A673 (cell line): ENCODE results near the gene SBK2. TPM values are rescaled to one million over a fixed set of nuclear protein-coding genes. Genes with fewer than 3 reads are reported as not detected.

Experiments used
- BruUV-seq: library from RNA; stranded (reverse); fragments of 400-500 nt; replicated peaks from 2 replicates; lab custom pipeline; 2021; lab: Mats Ljungman, UMichigan
- CTCF ChIA-PET: fragments of 300-600 bp; sonication (Branson Sonifier 250); formaldehyde crosslinking; loops from one replicate; lab custom pipeline; 2022; ENCODE audit warnings: antibody characterized with exemption; lab: Charles Lee
- POLR2A ChIA-PET: fragments of 300-600 bp; sonication (Branson Sonifier 250); formaldehyde crosslinking; loops from one replicate; lab custom pipeline; 2022; ENCODE audit warnings: antibody characterized with exemption; ENCODE audit not compliant: low non-redundant PET; lab: Charles Lee
- DNase-seq: peaks from one replicate; pipeline ENCODE4 v3.0.0-alpha.2; 2015; ENCODE audit warnings: low spot score
- H3K27ac ChIP-seq: fragments of 200-600 bp; sonication (generic); 2 replicates; pipeline ENCODE4 v1.5.1; 2016; ENCODE audit warnings: mixed run types, low read depth, mild to moderate bottlenecking, mixed read lengths, antibody characterized with exemption, low read length; ENCODE audit not compliant: poor library complexity, severe bottlenecking
- H3K27me3 ChIP-seq: fragments of 200-600 bp; sonication (generic); replicated peaks from 2 replicates; pipeline ENCODE4 v1.6.1; 2017; ENCODE audit warnings: mixed run types, low read depth, mild to moderate bottlenecking, mixed read lengths, antibody characterized with exemption, low read length; ENCODE audit not compliant: insufficient read depth, poor library complexity
- H3K36me3 ChIP-seq: fragments of 200-600 bp; sonication (generic); 2 replicates; pipeline ENCODE4 v1.6.1; 2016; ENCODE audit warnings: mixed run types, mild to moderate bottlenecking, mixed read lengths, antibody characterized with exemption, low read length; ENCODE audit not compliant: insufficient read depth, poor library complexity, severe bottlenecking
- H3K4me1 ChIP-seq: fragments of 200-600 bp; sonication (generic); 2 replicates; pipeline ENCODE4 v1.6.1; 2017; ENCODE audit warnings: mixed run types, mild to moderate bottlenecking, mixed read lengths, antibody characterized with exemption, low read length; ENCODE audit not compliant: insufficient read depth, poor library complexity, severe bottlenecking
- H3K4me3 ChIP-seq: fragments of 200-600 bp; sonication (generic); 2 replicates; pipeline ENCODE4 v1.5.1; 2016; ENCODE audit warnings: low read depth, mixed run types, mild to moderate bottlenecking, mixed read lengths, low read length; ENCODE audit not compliant: poor library complexity, severe bottlenecking
- H3K9me3 ChIP-seq: fragments of 200-600 bp; sonication (generic); 2 replicates; pipeline ENCODE4 v1.6.1; 2016; ENCODE audit warnings: mixed run types, low read depth, mild to moderate bottlenecking, mixed read lengths, antibody characterized with exemption, low read length; ENCODE audit not compliant: poor library complexity, severe bottlenecking
- CTCF ChIP-seq: fragments of 300-800, 200-600 bp; sonication (generic); conservative IDR thresholded peaks from 2 replicates; pipeline ENCODE4 v1.5.1; 2017; ENCODE audit warnings: low read depth, mild to moderate bottlenecking, antibody characterized with exemption, low read length, moderate library complexity, mixed read lengths
- EZH2 ChIP-seq: fragments of 200-600 bp; sonication (generic); IDR thresholded peaks from 2 replicates; pipeline ENCODE4 v1.6.1; 2017; ENCODE audit warnings: borderline replicate concordance, low read depth, mild to moderate bottlenecking, mixed read lengths, antibody characterized with exemption, low read length; ENCODE audit not compliant: poor library complexity, severe bottlenecking
- intact Hi-C: fragments of 100-400 bp; cut with micrococcal nuclease; formaldehyde crosslinking; loops from one replicate; pipeline ENCODE4 v1.10.0; 2022; ENCODE audit not compliant: unreplicated experiment
- total RNA-seq: library from RNA; stranded (reverse); gene quantifications from 2 replicates; pipeline ENCODE4 v1.2.3, GENCODE V29; 2021

Gene SBK2
- total RNA-seq, 1 experiment from 2014 or later = not detected

GRCh38 chr19:55504981-55505380 lies 32.0 kb downstream of the SBK2 start:
- no peak for DNase-seq
- POLR2A ChIA-PET = no interaction called here

DNA sequence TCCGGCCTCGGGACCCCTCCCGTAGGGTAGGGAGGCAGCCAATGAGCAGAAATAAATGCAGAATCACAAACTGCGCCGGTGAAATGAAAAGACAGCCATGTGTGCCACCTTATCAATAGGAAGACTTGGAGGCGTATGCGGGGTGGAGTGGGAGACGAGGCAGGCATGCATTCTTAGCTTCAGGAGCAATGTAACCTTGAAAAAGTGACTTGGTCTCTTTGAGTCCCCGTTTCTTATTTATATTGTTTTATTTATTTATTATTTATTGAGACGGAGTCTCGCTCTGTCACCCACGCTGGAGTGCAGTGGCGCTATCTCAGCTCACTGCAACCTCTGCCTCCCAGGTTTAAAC lies 32.7 kb downstream of the SBK2 start:
- Histone ChIP-seq H3K9me3 (no peaks in the 10 kb centered on the region), H3K4me3 (no peak overlapping the region), H3K4me1 (no peaks in the 10 kb centered on the region), H3K36me3 (no peaks in the 10 kb centered on the region), H3K27me3 (no peaks in the 10 kb centered on the region), H3K27ac (no peak overlapping the region)
- BruUV-seq = no TSS peak
- POLR2A ChIA-PET = interaction anchor here (0.6 kb wide), 2 partner anchors 35 to 90 kb away, joined by 6 to 13 read pairs; no protein-coding TSS in a partner anchor
- no peak; the same call in 1 of the 2 replicates for TF ChIP-seq CTCF
- no peak for TF ChIP-seq EZH2
- CTCF ChIA-PET = interaction anchor here (0.7 to 1.5 kb wide), 11 partner anchors 9 to 623 kb away, joined by 3 to 9 read pairs (median 4); partner anchors contain the start of genes ISOC2, NAT14 and ZNF628
- DNase-seq = no peak
- intact Hi-C loops = loop anchor here (5.0 kb wide), 1 partner anchor 37 kb away; no protein-coding TSS in a partner anchor

More at GRCh38 chr19:55504981-55505380, 32.0 kb downstream of the SBK2 start:
- no TSS peak for BruUV-seq
- no peak for TF ChIP-seq EZH2
- no peak for TF ChIP-seq CTCF
- Histone ChIP-seq H3K27me3 (no peaks in the 10 kb centered on the region), H3K4me1 (no peaks in the 10 kb centered on the region), H3K9me3 (no peaks in the 10 kb centered on the region), H3K4me3 (no peak overlapping the region), H3K27ac (no peak overlapping the region), H3K36me3 (no peaks in the 10 kb centered on the region)
- CTCF ChIA-PET = interaction anchor here (1.5 kb wide), 1 partner anchor 364 kb away, joined by 9 read pairs; no protein-coding TSS in a partner anchor
- intact Hi-C loops = loop anchor here (5.0 kb wide), 1 partner anchor 38 kb away; no protein-coding TSS in a partner anchor

DNA sequence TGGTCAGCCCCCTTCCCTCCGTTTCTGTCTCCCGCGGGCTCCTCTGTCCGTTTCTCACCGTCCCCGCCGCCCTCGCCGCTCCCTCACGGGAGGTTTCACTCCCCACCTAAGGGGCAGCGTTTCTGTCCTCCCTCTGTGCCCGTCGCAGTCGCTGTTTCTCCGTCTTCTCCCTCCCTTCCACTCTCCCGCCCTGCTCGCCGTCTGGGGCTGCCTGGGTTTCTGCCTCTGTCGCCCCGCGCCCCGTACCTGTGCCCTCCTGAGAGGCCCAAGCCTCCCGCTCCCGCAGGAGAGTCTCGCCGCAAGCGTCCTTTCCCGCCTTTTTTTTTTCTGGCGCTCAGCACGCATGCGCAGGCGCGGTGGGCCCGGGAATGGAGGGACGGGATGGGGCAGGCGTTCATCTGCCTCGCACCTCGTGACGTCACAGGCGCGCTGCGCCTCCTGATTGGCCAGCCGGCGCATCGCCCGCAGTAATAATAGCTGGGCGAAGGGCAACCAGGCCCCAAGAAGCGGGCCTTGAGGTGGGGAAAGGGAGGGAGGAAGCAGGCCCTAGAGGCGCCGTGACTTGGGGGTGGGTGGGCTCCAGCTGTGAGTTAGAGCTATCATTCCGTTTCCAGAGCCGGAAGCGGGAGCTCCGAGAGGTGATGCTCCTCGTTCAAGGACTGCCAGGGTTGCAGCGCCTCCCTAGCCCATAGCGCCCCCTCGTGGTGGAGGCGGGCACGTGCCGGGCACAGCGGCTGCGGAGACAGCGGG lies 33.3 kb downstream of the SBK2 start:
- ChIA-PET POLR2A (interaction anchor here (0.6 kb wide), 3 partner anchors 35 to 153 kb away, joined by 6 to 13 read pairs (median 6); no protein-coding TSS in a partner anchor), CTCF (interaction anchor here (0.6 to 1.5 kb wide), 17 partner anchors 9 to 811 kb away, joined by 3 to 9 read pairs (median 4); partner anchors contain the start of genes ISOC2, NAT14, ZNF628 and ZSCAN5A)
- no peak for TF ChIP-seq EZH2
- TF ChIP-seq CTCF = peak; percentile 97
- no peaks in the 10 kb centered on the region for H3K27me3 ChIP-seq
- no peaks in the 10 kb centered on the region for H3K36me3 ChIP-seq
- H3K27ac ChIP-seq = no peak overlapping the region
- no TSS peak for BruUV-seq
- intact Hi-C loops = loop anchor here (5.0 kb wide), 1 partner anchor 36 kb away; no protein-coding TSS in a partner anchor
- DNase-seq = peak; percentile 90
- no peak overlapping the region for H3K4me3 ChIP-seq
- H3K4me1 ChIP-seq = no peaks in the 10 kb centered on the region
- H3K9me3 ChIP-seq = no peaks in the 10 kb centered on the region
